Peyer's patch (tissue), 4 donors: ENCODE results near the gene PRM1. TPM values are rescaled to one million over a fixed set of nuclear protein-coding genes. Genes with fewer than 3 reads are reported as not detected.
A peak's percentile ranks its signal among the peaks of the same experiment; 100 is the strongest.

Source experiments
- DNase-seq, 3 donors: peaks; one replicate each; pipeline ENCODE4 v3.0.0-alpha.2; 2017 to 2019
- H3K27ac ChIP-seq, 4 donors: fragments of 200-600 bp; sonication (generic); one replicate each; pipeline ENCODE4 v1.5.1; 2016 to 2019
- H3K27me3 ChIP-seq, 2 donors: fragments of 200-600 bp; sonication (generic); one replicate each; pipeline ENCODE4 v1.5.1; 2019
- H3K36me3 ChIP-seq, 3 donors: fragments of 200-600 bp; sonication (generic); one replicate each; pipeline ENCODE4 v1.5.1; 2016 to 2019
- H3K4me1 ChIP-seq, 4 donors: fragments of 200-600 bp; sonication (generic); one replicate each; pipeline ENCODE4 v1.5.1; 2016 to 2019
- H3K4me3 ChIP-seq, 4 donors: fragments of 200-600 bp; sonication (generic); 1 replicate in 3 of 4; 2 replicates in 1 of 4; pipeline ENCODE4 v1.5.1; 2016 to 2019; ENCODE audit warnings: mild to moderate bottlenecking in 1 of 4
- H3K9me3 ChIP-seq, 4 donors: fragments of 200-600 bp; sonication (generic); one replicate each; pipeline ENCODE4 v1.5.1; 2016 to 2019; ENCODE audit warnings: mild to moderate bottlenecking in 1 of 4
- POLR2A ChIP-seq, 2 donors: fragments of 450-650 bp; IDR thresholded peaks; one replicate each; pipeline ENCODE4 v1.5.1; 2017; ENCODE audit warnings: antibody characterized with exemption in 2 of 2, mild to moderate bottlenecking in 2 of 2, moderate library complexity in 2 of 2
- total RNA-seq, 4 donors: library from RNA; depleted of rRNA; stranded (reverse); fragments of >200 nt; gene quantifications; one replicate each; pipeline ENCODE4 v1.1.0, GENCODE V29; 2016
- TF ChIP-seq, protein P1 (sequence below), 6 experiments: fragments of 450-650 bp in 4 of 6; fragments of 200-600 bp in 2 of 6; sonication (generic) in 1 of 6; IDR thresholded peaks; one replicate each; pipeline ENCODE4 v1.5.1; 2017 to 2019; ENCODE audit warnings: antibody characterized with exemption in 6 of 6, mild to moderate bottlenecking in 3 of 6, moderate library complexity in 1 of 6

Gene PRM1
- total RNA-seq, 4 donors from 2014 or later: not detected

DNA sequence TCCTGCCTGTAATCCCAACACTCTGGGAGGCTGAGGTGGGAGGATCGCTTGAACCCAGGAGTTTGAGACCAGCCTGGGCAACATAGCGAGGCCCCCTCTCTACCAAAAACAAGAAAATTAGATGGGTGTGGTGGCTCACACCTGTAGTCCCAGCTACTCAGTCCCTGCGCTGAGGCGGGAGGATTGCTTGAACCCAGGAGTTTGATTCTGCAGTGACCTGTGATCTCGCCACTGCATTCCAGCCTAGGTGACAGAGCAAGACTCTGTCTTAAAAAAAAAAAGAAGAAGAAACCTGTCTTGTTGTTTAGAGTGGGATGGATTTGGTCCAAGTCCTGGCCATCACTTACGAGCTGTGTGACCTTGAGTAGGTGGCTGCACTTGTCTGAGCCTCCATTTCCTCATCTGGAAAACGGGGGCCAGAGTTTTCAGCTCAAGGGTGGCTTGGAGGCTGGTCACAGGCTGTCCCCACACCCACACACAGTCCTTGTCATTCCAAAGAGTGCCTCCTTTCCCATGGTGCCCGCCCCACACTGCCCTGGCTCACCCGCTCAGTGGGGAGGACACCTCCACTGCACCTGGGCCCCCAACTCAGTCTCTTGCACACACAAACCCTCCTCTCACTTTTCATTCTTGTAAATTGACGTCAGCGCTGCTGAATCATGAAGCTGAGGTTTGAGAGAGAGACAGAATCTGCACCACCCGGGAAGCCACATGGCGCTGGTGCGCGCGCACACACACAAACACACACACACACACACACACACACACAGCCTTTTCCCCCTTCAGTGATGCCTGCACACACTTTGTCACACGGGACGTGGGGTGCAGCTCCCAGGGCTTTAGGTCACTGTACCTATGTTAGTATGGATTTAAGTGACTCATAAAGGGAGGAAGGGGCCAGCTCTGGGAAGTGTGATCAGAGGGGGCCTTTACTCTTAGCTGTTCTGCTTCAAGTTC lies 29.3 kb downstream of the PRM1 start:
- peak overlapping the region in 2 of 4 donors; percentile 16 to 83 for H3K4me3 ChIP-seq
- no peaks in the 10 kb centered on the region for H3K27me3 ChIP-seq
- H3K27ac ChIP-seq: peak overlapping the region in 3 of 4 donors; percentile 42 to 99 (median 71)
- TF ChIP-seq POLR2A (IDR thresholded peaks at IDR 0.05): peak; percentile 10 to 28
- TF ChIP-seq, protein P1, sequence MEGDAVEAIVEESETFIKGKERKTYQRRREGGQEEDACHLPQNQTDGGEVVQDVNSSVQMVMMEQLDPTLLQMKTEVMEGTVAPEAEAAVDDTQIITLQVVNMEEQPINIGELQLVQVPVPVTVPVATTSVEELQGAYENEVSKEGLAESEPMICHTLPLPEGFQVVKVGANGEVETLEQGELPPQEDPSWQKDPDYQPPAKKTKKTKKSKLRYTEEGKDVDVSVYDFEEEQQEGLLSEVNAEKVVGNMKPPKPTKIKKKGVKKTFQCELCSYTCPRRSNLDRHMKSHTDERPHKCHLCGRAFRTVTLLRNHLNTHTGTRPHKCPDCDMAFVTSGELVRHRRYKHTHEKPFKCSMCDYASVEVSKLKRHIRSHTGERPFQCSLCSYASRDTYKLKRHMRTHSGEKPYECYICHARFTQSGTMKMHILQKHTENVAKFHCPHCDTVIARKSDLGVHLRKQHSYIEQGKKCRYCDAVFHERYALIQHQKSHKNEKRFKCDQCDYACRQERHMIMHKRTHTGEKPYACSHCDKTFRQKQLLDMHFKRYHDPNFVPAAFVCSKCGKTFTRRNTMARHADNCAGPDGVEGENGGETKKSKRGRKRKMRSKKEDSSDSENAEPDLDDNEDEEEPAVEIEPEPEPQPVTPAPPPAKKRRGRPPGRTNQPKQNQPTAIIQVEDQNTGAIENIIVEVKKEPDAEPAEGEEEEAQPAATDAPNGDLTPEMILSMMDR (IDR thresholded peaks at IDR 0.05): no peak
- peaks cover 0 to 16% (median under 1%) of the 10 kb centered on the region in 4 donors for H3K4me1 ChIP-seq
- no peaks in the 10 kb centered on the region for H3K36me3 ChIP-seq
- H3K9me3 ChIP-seq: no peaks in the 10 kb centered on the region
- DNase-seq: peak in 2 of 3 donors; percentile 73 to 85

DNA sequence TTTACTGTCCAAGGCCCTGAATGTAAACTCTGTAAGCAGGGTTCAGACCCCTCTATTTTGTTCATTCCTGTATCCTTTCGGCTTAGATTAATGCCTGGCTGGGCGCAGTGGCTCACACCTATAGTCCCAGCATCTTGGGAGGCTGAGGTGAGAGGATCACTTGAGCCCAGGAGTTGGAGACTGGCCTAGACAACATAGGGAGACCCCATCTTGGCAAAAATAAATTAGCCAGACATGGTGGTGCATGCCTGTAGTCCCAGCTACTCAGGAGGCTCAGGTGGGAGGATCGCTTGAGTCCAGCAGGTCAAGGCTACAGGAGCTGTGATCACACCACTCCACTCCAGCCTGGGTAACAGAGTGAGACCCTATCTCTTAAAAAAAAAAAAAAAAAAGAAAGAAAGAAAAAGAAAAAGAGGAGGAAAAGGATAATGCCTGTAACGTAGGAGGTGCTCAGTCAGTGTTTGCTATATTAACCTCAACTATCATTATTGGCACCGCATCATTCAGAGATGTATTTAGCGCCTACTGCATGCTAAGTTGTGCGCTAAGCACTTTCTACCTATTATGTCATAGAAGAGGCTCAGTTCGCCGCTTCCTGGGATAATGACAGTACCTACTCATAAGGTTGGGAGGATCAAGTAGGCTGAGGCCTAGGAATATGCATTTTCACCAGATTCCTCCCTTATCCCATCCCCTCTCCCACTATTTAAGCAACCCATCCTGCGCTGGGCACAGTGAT lies 30.2 kb downstream of the PRM1 start:
- H3K4me1 ChIP-seq: peaks cover 0 to 12% (median 0%) of the 10 kb centered on the region in 4 donors
- H3K36me3 ChIP-seq: no peaks in the 10 kb centered on the region
- H3K27me3 ChIP-seq: no peaks in the 10 kb centered on the region
- H3K4me3 ChIP-seq: no peak overlapping the region
- H3K27ac ChIP-seq: peak overlapping the region in 1 of 4 donors; percentile 25
- no peak for TF ChIP-seq POLR2A (IDR thresholded peaks at IDR 0.05)
- TF ChIP-seq, protein P1 (IDR thresholded peaks at IDR 0.05): no peak
- DNase-seq: no peak
- H3K9me3 ChIP-seq: no peaks in the 10 kb centered on the region

DNA sequence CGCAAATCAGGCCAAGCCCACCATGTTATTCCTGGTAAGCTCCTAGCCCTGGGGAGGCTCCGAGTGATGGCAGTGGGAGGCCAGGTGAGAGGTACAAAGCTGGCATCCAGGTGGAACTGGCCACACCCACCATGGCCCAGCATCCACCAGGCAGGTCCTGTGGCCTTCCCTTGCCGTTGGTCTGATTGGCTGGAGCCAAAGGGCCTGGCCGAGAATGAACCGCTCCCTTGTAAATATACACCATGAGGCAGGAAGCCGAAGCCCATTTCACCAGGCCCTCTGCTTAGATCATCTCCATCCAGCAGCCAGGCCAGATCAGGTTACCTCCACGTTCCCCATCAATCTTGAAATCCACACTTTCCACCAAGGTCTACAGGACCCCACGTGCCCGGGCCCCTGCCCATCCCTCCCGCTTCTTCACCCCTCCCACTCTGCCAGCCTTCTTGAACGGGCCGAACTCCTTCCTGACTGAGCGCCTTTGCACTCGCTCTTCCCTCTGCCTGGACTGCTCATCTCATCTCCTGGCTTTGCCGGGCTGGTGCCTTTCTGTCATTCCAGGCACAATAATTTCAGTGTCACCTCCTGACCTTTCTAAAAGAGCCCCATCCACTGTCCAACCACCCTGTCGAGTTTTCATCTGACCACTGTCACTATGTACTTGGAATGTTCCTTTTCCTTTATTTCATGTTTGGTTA lies 30.9 kb downstream of the PRM1 start:
- H3K27ac ChIP-seq: no peak overlapping the region
- H3K27me3 ChIP-seq: no peaks in the 10 kb centered on the region
- H3K4me3 ChIP-seq: no peak overlapping the region
- H3K36me3 ChIP-seq: no peaks in the 10 kb centered on the region
- TF ChIP-seq, protein P1 (IDR thresholded peaks at IDR 0.05): no peak
- TF ChIP-seq POLR2A (IDR thresholded peaks at IDR 0.05): no peak
- no peaks in the 10 kb centered on the region for H3K9me3 ChIP-seq
- DNase-seq: no peak
- peaks cover 0 to 12% (median 0%) of the 10 kb centered on the region in 4 donors for H3K4me1 ChIP-seq

DNA sequence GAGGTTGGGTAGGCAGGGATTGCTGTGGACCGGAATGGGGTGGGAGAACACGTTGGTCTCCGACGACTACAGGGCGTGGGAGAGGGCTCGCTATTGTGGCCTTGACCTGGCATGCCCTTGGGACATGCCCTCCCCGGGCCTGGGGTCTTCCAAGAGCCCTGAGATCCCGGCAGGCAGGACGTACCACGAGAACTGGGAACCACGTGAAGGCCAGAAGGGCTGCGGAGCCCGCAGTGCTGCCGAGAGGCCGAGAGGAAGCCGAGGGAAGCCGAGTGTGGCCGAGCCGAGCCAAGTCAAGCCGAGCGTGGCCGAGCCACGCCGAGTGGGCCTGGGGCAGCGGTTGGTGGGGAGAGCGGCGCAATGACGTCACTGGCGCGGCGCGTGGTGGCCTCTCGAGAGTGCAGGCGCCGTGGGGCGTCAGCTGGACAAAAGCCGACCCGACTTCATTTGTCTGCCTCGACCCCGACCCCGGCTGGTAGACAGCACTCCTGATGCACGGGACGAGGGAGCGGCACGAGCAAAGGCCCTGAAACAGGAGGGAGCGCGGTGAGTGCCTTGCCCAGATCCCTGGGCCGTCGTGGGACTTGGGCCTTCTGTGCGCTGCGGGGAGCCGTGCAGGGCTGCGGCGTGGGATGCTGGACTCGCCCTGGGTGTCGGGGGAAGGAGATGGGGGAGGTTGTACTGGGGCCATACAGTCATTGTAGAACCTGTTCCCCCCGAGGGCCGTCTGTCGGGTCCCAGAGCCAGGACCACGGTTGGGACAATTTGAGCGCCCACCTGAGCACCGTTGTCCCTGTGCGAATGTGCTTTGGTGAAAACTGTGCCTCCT lies 31.7 kb downstream of the PRM1 start:
- H3K4me1 ChIP-seq: peaks cover 0 to 4% (median 0%) of the 10 kb centered on the region in 4 donors
- no peak for DNase-seq
- H3K9me3 ChIP-seq: no peaks in the 10 kb centered on the region
- H3K4me3 ChIP-seq: no peak overlapping the region
- H3K27ac ChIP-seq: no peak overlapping the region
- no peaks in the 10 kb centered on the region for H3K27me3 ChIP-seq
- TF ChIP-seq POLR2A (IDR thresholded peaks at IDR 0.05): no peak
- TF ChIP-seq, protein P1 (IDR thresholded peaks at IDR 0.05): no peak
- H3K36me3 ChIP-seq: no peaks in the 10 kb centered on the region
